Liver (tissue), 3 donors: Measurements from ENCODE around the gene ENTPD7.

Experiments used
- ATF3 ChIP-seq: IDR thresholded peaks from 2 replicates; pipeline ENCODE4 v1.6.1; 2016; ENCODE audit warnings: antibody characterized with exemption
- CTCF ChIP-seq: fragments of 150-350 bp; IDR thresholded peaks from 2 replicates; pipeline ENCODE4 v1.5.1; 2017; ENCODE audit warnings: improper control_type of control experiment, low read depth, low read length; ENCODE audit not compliant: missing input control
- ZBTB33 ChIP-seq: IDR thresholded peaks from 2 replicates; pipeline ENCODE4 v1.6.1; 2016; ENCODE audit warnings: antibody characterized with exemption
- donor health status: healthy.
- donor health status: healthy.

GRCh38 chr10:99693933-99694583 is 34.7 kb downstream of the ENTPD7 start:
- TF ChIP-seq CTCF = no peak
- TF ChIP-seq ZBTB33 = no peak
- no peak for TF ChIP-seq ATF3
